Cardiac muscle cell (in vitro differentiated cells and primary cell): ENCODE results near the gene CDKL4. TPM values are rescaled to one million over a fixed set of nuclear protein-coding genes. Genes with fewer than 3 reads are reported as not detected.
A peak's percentile ranks its signal among the peaks of the same experiment; 100 is the strongest.
"Not testable (repeated sequence)": the region's sequence is repeated elsewhere in the genome, so short reads cannot be mapped to it uniquely, and the experiment has no call there.

Experiments used
- DNase-seq, 2 donors: peaks; one replicate each; pipeline versions ENCODE4 v3.0.0 to v3.0.0-alpha.2; 2010 to 2017; ENCODE audit warnings: low read depth in 1 of 2, low spot score in 1 of 2
- H3K27ac ChIP-seq: fragments of 200-600 bp; sonication (generic); 2 replicates; pipeline ENCODE4 v1.5.1; 2016
- H3K27me3 ChIP-seq: fragments of 200-600 bp; sonication (generic); 2 replicates; pipeline ENCODE4 v1.6.0; 2016; ENCODE audit warnings: control low read depth
- H3K36me3 ChIP-seq: fragments of 200-600 bp; sonication (generic); 2 replicates; pipeline ENCODE4 v1.5.1; 2016; ENCODE audit warnings: control low read depth
- H3K4me1 ChIP-seq: fragments of 200-600 bp; sonication (generic); 2 replicates; pipeline ENCODE4 v1.8.1; 2017; ENCODE audit warnings: low read depth, mild to moderate bottlenecking, mixed run types
- H3K4me3 ChIP-seq: fragments of 200-600 bp; sonication (generic); 2 replicates; pipeline ENCODE4 v1.5.1; 2016; ENCODE audit warnings: mild to moderate bottlenecking
- H3K9me3 ChIP-seq: fragments of 200-600 bp; sonication (generic); 2 replicates; pipeline ENCODE4 v1.5.1; 2017; ENCODE audit warnings: low read depth, mild to moderate bottlenecking, control low read depth
- polyA plus RNA-seq: library from polyadenylated mRNA; unstranded; fragments of >200 nt; fragmentation: Nextera tagmentation; extraction: Ambion mirVana; gene quantifications from 2 replicates; pipeline ENCODE4 v1.2.1, GENCODE V29; 2016
- total RNA-seq: library from RNA; depleted of rRNA; stranded (reverse); fragments of >200 nt; gene quantifications from 2 replicates; pipeline ENCODE4 v1.2.3, GENCODE V29; 2016
- TF ChIP-seq, protein P1 (sequence below): IDR thresholded peaks from 2 replicates; pipeline ENCODE4 v1.5.1; 2012; ENCODE audit warnings: low read depth, mild to moderate bottlenecking, low read length

CDKL4 gene
- total and polyA plus RNA-seq, 2 experiments from 2014 or later: 0.66 TPM; not detected in 1

DNA sequence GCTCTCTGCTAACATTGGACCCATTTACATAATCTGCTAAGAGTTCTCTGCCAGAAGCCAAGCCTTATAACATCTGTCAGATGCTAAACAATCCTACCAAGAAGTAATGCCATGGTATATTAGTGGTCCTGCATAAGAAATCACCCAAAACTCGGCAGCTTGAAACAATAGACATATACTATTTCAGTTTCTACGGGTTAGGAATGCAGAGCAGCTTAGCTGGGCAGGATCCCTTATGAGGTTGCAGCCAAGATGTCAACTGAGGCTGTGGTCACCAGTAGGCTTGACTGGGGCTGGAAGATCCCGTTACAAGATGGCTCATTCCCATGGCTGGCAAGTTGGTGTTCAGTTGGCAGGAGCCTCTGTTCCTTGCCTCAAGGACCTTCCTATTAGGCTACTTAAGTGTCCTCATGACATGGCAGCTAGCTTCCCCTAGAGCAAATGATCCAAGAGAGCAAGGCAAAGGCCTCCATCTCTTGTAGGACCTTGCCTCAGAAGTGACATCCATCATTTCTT is 97.8 kb downstream of the CDKL4 start:
- H3K9me3 ChIP-seq: no peaks in the 10 kb centered on the region
- TF ChIP-seq, protein P1, sequence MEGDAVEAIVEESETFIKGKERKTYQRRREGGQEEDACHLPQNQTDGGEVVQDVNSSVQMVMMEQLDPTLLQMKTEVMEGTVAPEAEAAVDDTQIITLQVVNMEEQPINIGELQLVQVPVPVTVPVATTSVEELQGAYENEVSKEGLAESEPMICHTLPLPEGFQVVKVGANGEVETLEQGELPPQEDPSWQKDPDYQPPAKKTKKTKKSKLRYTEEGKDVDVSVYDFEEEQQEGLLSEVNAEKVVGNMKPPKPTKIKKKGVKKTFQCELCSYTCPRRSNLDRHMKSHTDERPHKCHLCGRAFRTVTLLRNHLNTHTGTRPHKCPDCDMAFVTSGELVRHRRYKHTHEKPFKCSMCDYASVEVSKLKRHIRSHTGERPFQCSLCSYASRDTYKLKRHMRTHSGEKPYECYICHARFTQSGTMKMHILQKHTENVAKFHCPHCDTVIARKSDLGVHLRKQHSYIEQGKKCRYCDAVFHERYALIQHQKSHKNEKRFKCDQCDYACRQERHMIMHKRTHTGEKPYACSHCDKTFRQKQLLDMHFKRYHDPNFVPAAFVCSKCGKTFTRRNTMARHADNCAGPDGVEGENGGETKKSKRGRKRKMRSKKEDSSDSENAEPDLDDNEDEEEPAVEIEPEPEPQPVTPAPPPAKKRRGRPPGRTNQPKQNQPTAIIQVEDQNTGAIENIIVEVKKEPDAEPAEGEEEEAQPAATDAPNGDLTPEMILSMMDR: no peak
- H3K27ac ChIP-seq: no peak overlapping the region
- no peaks in the 10 kb centered on the region for H3K36me3 ChIP-seq
- DNase-seq: no peak
- H3K4me3 ChIP-seq: no peak overlapping the region
- H3K27me3 ChIP-seq: no peaks in the 10 kb centered on the region
- H3K4me1 ChIP-seq: peaks cover 12% of the 10 kb centered on the region

DNA sequence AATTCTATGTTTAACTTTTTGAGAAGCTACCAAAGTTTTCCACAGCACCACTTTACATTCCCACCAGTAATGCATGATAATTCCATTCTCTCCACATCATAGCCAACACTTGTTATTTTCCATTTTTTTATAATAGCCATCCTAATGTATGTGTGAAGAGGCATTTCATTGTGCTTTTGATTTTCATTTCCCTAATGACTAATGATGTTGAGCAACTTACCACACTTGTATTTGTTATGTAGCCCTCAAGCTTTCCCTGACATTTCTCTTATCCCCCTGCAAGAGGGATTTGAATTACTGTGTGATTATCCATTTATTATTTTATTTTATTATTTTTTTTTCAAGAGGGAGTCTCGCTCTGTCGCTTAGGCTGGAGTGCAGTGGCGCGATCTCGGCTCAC is 99.4 kb downstream of the CDKL4 start:
- TF ChIP-seq, protein P1: no peak
- H3K4me1 ChIP-seq: peaks cover 22% of the 10 kb centered on the region
- no peaks in the 10 kb centered on the region for H3K9me3 ChIP-seq
- no peaks in the 10 kb centered on the region for H3K27me3 ChIP-seq
- DNase-seq: peak in 1 of 2 donors; percentile 27
- no peak overlapping the region for H3K27ac ChIP-seq
- H3K4me3 ChIP-seq: no peak overlapping the region
- no peaks in the 10 kb centered on the region for H3K36me3 ChIP-seq

DNA sequence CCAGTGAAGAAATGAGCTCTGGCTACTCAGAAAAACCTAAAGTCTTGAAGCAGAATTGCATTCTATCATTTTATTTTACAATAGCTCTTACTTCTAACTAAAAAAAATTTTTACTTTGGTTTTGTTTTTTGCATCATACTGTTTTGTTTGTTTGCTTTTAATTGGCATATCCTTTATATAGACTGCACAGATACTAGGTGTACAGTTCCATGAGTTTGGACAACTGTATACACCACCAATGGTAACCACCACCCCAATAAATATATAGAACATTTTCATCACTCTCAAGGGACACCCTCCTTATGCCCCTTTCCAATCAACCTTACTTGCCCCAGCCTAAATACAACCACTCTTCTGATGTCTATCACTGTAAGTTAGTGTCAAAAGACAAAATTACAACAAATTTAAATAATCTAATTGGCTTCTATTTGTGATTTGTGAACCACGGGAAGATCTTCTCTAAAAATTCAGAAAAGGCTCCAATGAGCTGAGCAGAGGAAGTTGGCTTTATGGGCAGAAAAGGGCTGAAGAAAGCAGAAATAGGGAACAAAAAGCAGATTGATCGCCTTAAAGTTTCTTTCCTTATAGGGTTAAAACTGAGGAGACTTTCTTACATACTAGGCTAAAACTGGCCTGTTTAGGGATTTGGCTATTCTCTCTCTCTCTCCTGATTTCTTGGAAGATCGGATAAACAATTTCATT is 100.7 kb downstream of the CDKL4 start:
- H3K4me3 ChIP-seq: no peak overlapping the region
- peaks cover 25% of the 10 kb centered on the region for H3K4me1 ChIP-seq
- no peak overlapping the region for H3K27ac ChIP-seq
- H3K9me3 ChIP-seq: no peaks in the 10 kb centered on the region
- DNase-seq: no peak
- H3K27me3 ChIP-seq: no peaks in the 10 kb centered on the region
- no peaks in the 10 kb centered on the region for H3K36me3 ChIP-seq
- TF ChIP-seq, protein P1: no peak

DNA sequence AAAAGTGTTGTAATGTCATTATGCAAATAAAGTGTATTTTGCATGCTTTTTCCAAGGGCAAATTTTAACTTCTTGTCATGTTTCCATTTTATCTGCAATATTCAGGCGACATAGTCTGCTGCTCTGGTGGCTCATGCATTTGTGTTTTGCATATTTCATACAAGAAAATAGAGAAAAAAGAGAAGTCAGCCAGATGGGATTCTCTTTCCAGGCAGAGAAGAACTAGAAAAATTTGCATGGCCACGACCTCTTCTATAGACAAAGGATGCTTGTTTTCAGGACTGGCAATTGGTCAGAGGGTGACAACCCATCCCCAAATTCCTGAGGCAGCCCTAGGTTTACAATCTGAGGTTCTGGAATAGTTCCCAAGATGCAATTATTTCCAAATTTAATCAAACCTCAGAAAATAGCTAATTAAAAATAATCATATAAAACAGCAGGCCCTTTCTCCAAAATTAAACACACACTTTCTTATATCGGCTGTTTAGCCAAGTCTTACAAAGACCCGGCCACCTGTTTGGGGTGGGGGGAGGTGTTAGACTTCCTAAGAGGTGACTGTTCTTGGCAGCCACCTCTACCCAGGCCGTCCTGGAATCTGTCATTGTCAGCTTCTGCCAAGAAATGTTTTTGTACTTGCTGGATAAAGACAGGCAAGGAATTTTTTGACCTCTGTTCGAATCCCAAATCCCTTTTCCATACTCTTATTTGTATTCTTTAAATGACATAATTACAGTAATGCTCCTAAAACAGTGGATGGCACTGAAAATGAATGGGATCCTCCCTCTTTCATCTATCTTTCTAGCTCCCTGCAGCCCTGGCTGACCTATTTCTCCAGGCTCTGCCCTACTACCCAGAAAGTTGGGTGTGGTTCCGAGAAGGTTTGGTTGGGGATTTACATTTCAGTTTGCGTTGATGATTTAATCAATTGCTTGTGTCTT is 102.2 kb downstream of the CDKL4 start:
- DNase-seq: peak; percentile 25 to 34
- H3K4me3 ChIP-seq: no peak overlapping the region
- TF ChIP-seq, protein P1: no peak
- peaks cover 25% of the 10 kb centered on the region for H3K4me1 ChIP-seq
- H3K9me3 ChIP-seq: no peaks in the 10 kb centered on the region
- no peaks in the 10 kb centered on the region for H3K27me3 ChIP-seq
- H3K36me3 ChIP-seq: no peaks in the 10 kb centered on the region
- H3K27ac ChIP-seq: peak overlapping the region; percentile 36

DNA sequence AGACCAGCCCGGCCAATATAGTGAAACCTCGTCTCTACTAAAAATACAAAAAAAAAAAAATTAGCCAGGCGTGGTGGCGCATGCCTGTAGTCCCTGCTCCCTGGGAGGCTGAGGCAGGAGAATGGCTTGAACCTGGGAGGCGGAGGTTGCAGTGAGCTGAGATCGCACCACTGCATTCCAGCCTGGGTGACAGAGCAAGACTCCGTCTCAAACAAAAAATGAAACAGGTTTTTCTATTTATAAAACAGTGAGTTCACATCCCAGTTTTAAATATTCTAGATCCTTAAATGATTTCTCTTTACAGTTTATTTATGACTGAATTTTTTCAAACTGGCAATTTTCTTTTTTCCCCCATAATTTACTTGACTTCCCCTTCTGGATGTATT is 102.8 kb downstream of the CDKL4 start:
- not testable (repeated sequence) for H3K27me3 ChIP-seq, H3K27ac ChIP-seq, H3K4me3 ChIP-seq, H3K36me3 ChIP-seq, DNase-seq, H3K9me3 ChIP-seq
- peaks cover 25% of the 10 kb centered on the region for H3K4me1 ChIP-seq
